ENCODE results near the gene HPSE2. TPM values are rescaled to one million over a fixed set of nuclear protein-coding genes. Genes with fewer than 3 reads are reported as not detected.

The HPSE2 gene
- total RNA-seq, 3 donors from 2014 or later = 2.7 to 8.0 (median 5.9) TPM

- no peak for TF ChIP-seq POLR2AphosphoS5 (IDR thresholded peaks at IDR 0.05)
- no peak for TF ChIP-seq POLR2A (IDR thresholded peaks at IDR 0.05)
- TF ChIP-seq CTCF (IDR thresholded peaks at IDR 0.05) = no peak
- no peak overlapping the region for H3K4me3 ChIP-seq
- H3K9me3 ChIP-seq = no peaks in the 10 kb centered on the region
- intact Hi-C loops (cut with DNase I; ENCODE audit: low total_unique reads) = no loop called here
- H3K27ac ChIP-seq = no peak overlapping the region
- no peaks in the 10 kb centered on the region for H3K27me3 ChIP-seq
- DNase-seq (ENCODE audit: low spot score in 2 of 2) = no peak
- no peaks in the 10 kb centered on the region for H3K36me3 ChIP-seq
- H3K4me1 ChIP-seq = no peaks in the 10 kb centered on the region
Measured at GRCh38 chr10:98617906-98618520, 617.6 kb downstream of the HPSE2 start.

GRCh38 chr10:98613446-98613845 is 622.2 kb downstream of the HPSE2 start:
- no peaks in the 10 kb centered on the region for H3K9me3 ChIP-seq
- H3K4me3 ChIP-seq = no peak overlapping the region
- no peaks in the 10 kb centered on the region for H3K36me3 ChIP-seq
- no peaks in the 10 kb centered on the region for H3K4me1 ChIP-seq
- no peak for DNase-seq (ENCODE audit: low spot score in 2 of 2)
- intact Hi-C loops (cut with DNase I; ENCODE audit: low total_unique reads) = no loop called here
- no peaks in the 10 kb centered on the region for H3K27me3 ChIP-seq
- no peak for TF ChIP-seq POLR2A (IDR thresholded peaks at IDR 0.05)
- TF ChIP-seq POLR2AphosphoS5 (IDR thresholded peaks at IDR 0.05) = no peak
- no peak for TF ChIP-seq CTCF (IDR thresholded peaks at IDR 0.05)
- H3K27ac ChIP-seq = no peak overlapping the region

- TF ChIP-seq POLR2A (IDR thresholded peaks at IDR 0.05) (no peak), CTCF (IDR thresholded peaks at IDR 0.05) (no peak), POLR2AphosphoS5 (IDR thresholded peaks at IDR 0.05) (no peak)
- no peaks in the 10 kb centered on the region for H3K36me3 ChIP-seq
- no peak overlapping the region for H3K4me3 ChIP-seq
- intact Hi-C loops (cut with DNase I; ENCODE audit: low total_unique reads) = no loop called here
- H3K27ac ChIP-seq = no peak overlapping the region
- no peak for DNase-seq (ENCODE audit: low spot score in 2 of 2)
- no peaks in the 10 kb centered on the region for H3K9me3 ChIP-seq
- H3K4me1 ChIP-seq = no peaks in the 10 kb centered on the region
- H3K27me3 ChIP-seq = no peaks in the 10 kb centered on the region
Measured at GRCh38 chr10:98611436-98611835, 624.2 kb downstream of the HPSE2 start.

DNA sequence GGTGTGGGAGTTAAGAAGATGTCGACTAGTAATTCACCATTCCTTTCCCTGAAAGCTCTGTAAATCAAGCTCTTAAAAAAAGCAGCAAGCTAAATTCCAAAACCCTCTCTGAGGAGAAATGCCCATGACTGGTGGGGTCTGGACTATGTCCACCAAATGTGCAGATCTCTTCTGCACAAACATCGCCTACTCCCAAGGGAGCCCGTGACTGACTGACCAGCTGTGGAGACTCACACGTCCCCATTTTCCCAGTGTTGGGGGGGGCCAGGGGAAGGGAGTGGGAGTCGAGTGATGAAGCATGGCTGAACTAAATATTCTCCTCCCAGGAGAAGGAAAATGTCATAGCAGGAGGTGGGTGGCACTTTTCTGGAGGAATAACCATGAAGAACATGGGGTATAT is 624.8 kb downstream of the HPSE2 start:
- H3K27ac ChIP-seq = no peak overlapping the region
- H3K9me3 ChIP-seq = no peaks in the 10 kb centered on the region
- H3K27me3 ChIP-seq = no peaks in the 10 kb centered on the region
- DNase-seq (ENCODE audit: low spot score in 2 of 2) = no peak
- intact Hi-C loops (cut with DNase I; ENCODE audit: low total_unique reads) = no loop called here
- no peak for TF ChIP-seq CTCF (IDR thresholded peaks at IDR 0.05)
- no peak for TF ChIP-seq POLR2A (IDR thresholded peaks at IDR 0.05)
- H3K4me3 ChIP-seq = no peak overlapping the region
- no peaks in the 10 kb centered on the region for H3K4me1 ChIP-seq
- H3K36me3 ChIP-seq = no peaks in the 10 kb centered on the region

DNA sequence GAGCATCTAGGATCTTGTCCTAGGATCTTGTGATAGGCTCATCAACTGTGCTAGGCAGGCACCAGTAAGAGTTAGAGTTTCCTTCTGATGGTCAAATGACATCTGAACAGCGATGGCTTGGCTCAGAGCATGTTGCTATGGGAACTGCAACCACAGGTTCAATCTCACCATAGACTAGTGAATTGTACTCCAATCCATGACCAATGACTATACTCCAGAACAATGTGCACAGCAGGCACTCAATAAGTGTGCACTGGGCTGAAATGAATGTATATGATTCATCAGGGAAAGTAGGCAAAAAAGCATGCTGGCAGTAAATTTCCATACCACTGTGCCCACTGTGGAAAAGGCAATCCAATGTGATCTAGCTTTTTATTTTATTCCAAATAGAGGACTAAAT is 625.4 kb downstream of the HPSE2 start:
- Histone ChIP-seq H3K36me3 (no peaks in the 10 kb centered on the region), H3K4me1 (no peaks in the 10 kb centered on the region), H3K27ac (no peak overlapping the region), H3K4me3 (no peak overlapping the region), H3K27me3 (no peaks in the 10 kb centered on the region), H3K9me3 (no peaks in the 10 kb centered on the region)
- intact Hi-C loops (cut with DNase I; ENCODE audit: low total_unique reads) = no loop called here
- no peak for DNase-seq (ENCODE audit: low spot score in 2 of 2)
- TF ChIP-seq POLR2AphosphoS5 (IDR thresholded peaks at IDR 0.05) = no peak
- TF ChIP-seq CTCF (IDR thresholded peaks at IDR 0.05) = no peak
- no peak for TF ChIP-seq POLR2A (IDR thresholded peaks at IDR 0.05)
